Measurements from ENCODE around the gene TBCD. TPM values are rescaled to one million over a fixed set of nuclear protein-coding genes. Genes with fewer than 3 reads are reported as not detected.

The TBCD gene
- total and polyA plus RNA-seq, 5 donors from 2014 or later: 39.2 to 146 (median 86.4) TPM

GRCh38 chr17:82841921-82842596 lies 90.2 kb downstream of the TBCD start:
- Mint-ChIP-seq H3K4me3 (no peak overlapping the region), H3K4me1 (peaks cover 0 to 2% (median 0%) of the 10 kb centered on the region in 4 donors), H3K27me3 (no peaks in the 10 kb centered on the region), H3K36me3 (peaks cover 8% of the 10 kb centered on the region), H3K27ac (peak overlapping the region in 1 of 3 donors; percentile 85), H3K9me3 (no peaks in the 10 kb centered on the region)
- H3K9me3 ChIP-seq (ENCODE audit: control insufficient read depth in 2 of 2, low read length in 2 of 2): no peaks in the 10 kb centered on the region
- DNase-seq (no peak), ATAC-seq (ENCODE audit: low read depth in 2 of 2) (peak in 1 of 2 donors; percentile 22)
- no peaks in the 10 kb centered on the region for H3K27me3 ChIP-seq (ENCODE audit: control insufficient read depth, insufficient read depth, low read length)
- H3K4me1 ChIP-seq (ENCODE audit: control insufficient read depth, insufficient read depth, low read length, poor library complexity, severe bottlenecking): no peaks in the 10 kb centered on the region
- no peaks in the 10 kb centered on the region for H3K36me3 ChIP-seq (ENCODE audit: control insufficient read depth, insufficient read depth, low read length)
- H3K4me3 ChIP-seq (ENCODE audit: low read depth, low read length): no peak overlapping the region
- H3K27ac ChIP-seq (ENCODE audit: insufficient read depth, low read length, poor library complexity, severe bottlenecking): no peak overlapping the region

GRCh38 chr17:82843904-82844680 lies 92.2 kb downstream of the TBCD start:
- no peak for DNase-seq
- no peaks in the 10 kb centered on the region for H3K9me3 ChIP-seq (ENCODE audit: control insufficient read depth in 2 of 2, low read length in 2 of 2)
- no peaks in the 10 kb centered on the region for H3K9me3 Mint-ChIP-seq
- ATAC-seq (ENCODE audit: low read depth in 2 of 2): no peak
- H3K36me3 Mint-ChIP-seq: peaks cover 6% of the 10 kb centered on the region
- H3K27ac ChIP-seq (ENCODE audit: insufficient read depth, low read length, poor library complexity, severe bottlenecking): no peak overlapping the region
- H3K4me1 ChIP-seq (ENCODE audit: control insufficient read depth, insufficient read depth, low read length, poor library complexity, severe bottlenecking): no peaks in the 10 kb centered on the region
- H3K36me3 ChIP-seq (ENCODE audit: control insufficient read depth, insufficient read depth, low read length): no peaks in the 10 kb centered on the region
- H3K27me3 Mint-ChIP-seq: no peaks in the 10 kb centered on the region
- H3K4me3 Mint-ChIP-seq: peak overlapping the region in 1 of 4 donors; percentile 54
- H3K27ac Mint-ChIP-seq: peak overlapping the region; percentile 73 to 93 (median 82)
- peaks cover 0 to 6% (median 2%) of the 10 kb centered on the region in 4 donors for H3K4me1 Mint-ChIP-seq
- no peak overlapping the region for H3K4me3 ChIP-seq (ENCODE audit: low read depth, low read length)
- no peaks in the 10 kb centered on the region for H3K27me3 ChIP-seq (ENCODE audit: control insufficient read depth, insufficient read depth, low read length)

- Mint-ChIP-seq H3K36me3 (peaks cover 10% of the 10 kb centered on the region), H3K4me1 (peaks cover 0 to 6% (median 3%) of the 10 kb centered on the region in 4 donors), H3K9me3 (no peaks in the 10 kb centered on the region), H3K27ac (no peak overlapping the region), H3K27me3 (no peaks in the 10 kb centered on the region), H3K4me3 (no peak overlapping the region)
- ATAC-seq (ENCODE audit: low read depth in 2 of 2) (no peak), DNase-seq (no peak)
- Histone ChIP-seq H3K4me1 (ENCODE audit: control insufficient read depth, insufficient read depth, low read length, poor library complexity, severe bottlenecking) (no peaks in the 10 kb centered on the region), H3K9me3 (ENCODE audit: control insufficient read depth in 2 of 2, low read length in 2 of 2) (no peaks in the 10 kb centered on the region), H3K4me3 (ENCODE audit: low read depth, low read length) (no peak overlapping the region), H3K27ac (ENCODE audit: insufficient read depth, low read length, poor library complexity, severe bottlenecking) (no peak overlapping the region), H3K36me3 (ENCODE audit: control insufficient read depth, insufficient read depth, low read length) (no peaks in the 10 kb centered on the region), H3K27me3 (ENCODE audit: control insufficient read depth, insufficient read depth, low read length) (no peaks in the 10 kb centered on the region)
These were observed 92.9 kb downstream of the TBCD start for GRCh38 chr17:82844796-82845162.

- ATAC-seq (ENCODE audit: low read depth in 2 of 2): no peak
- H3K9me3 ChIP-seq (ENCODE audit: control insufficient read depth in 2 of 2, low read length in 2 of 2): no peaks in the 10 kb centered on the region
These were observed 93.4 kb downstream of the TBCD start for GRCh38 chr17:82845163-82845807.

GRCh38 chr17:82846061-82846691 lies 94.3 kb downstream of the TBCD start:
- H3K4me3 ChIP-seq (ENCODE audit: low read depth, low read length): no peak overlapping the region
- H3K4me1 ChIP-seq (ENCODE audit: control insufficient read depth, insufficient read depth, low read length, poor library complexity, severe bottlenecking): no peaks in the 10 kb centered on the region
- H3K36me3 ChIP-seq (ENCODE audit: control insufficient read depth, insufficient read depth, low read length): no peaks in the 10 kb centered on the region
- DNase-seq (no peak), ATAC-seq (ENCODE audit: low read depth in 2 of 2) (no peak)
- no peaks in the 10 kb centered on the region for H3K27me3 ChIP-seq (ENCODE audit: control insufficient read depth, insufficient read depth, low read length)
- H3K27ac Mint-ChIP-seq: no peak overlapping the region
- no peak overlapping the region for H3K4me3 Mint-ChIP-seq
- no peaks in the 10 kb centered on the region for H3K27me3 Mint-ChIP-seq
- peaks cover 10% of the 10 kb centered on the region for H3K36me3 Mint-ChIP-seq
- no peak overlapping the region for H3K27ac ChIP-seq (ENCODE audit: insufficient read depth, low read length, poor library complexity, severe bottlenecking)
- no peaks in the 10 kb centered on the region for H3K9me3 ChIP-seq (ENCODE audit: control insufficient read depth in 2 of 2, low read length in 2 of 2)
- no peaks in the 10 kb centered on the region for H3K9me3 Mint-ChIP-seq
- peaks cover 0 to 6% (median 3%) of the 10 kb centered on the region in 4 donors for H3K4me1 Mint-ChIP-seq

More at GRCh38 chr17:82845163-82845807, 93.4 kb downstream of the TBCD start:
- no peaks in the 10 kb centered on the region for H3K27me3 Mint-ChIP-seq
- H3K36me3 ChIP-seq (ENCODE audit: control insufficient read depth, insufficient read depth, low read length): no peaks in the 10 kb centered on the region
- no peak overlapping the region for H3K4me3 Mint-ChIP-seq
- H3K27ac Mint-ChIP-seq: peak overlapping the region in 1 of 3 donors; percentile 51
- peaks cover 0 to 6% (median 3%) of the 10 kb centered on the region in 4 donors for H3K4me1 Mint-ChIP-seq
- H3K4me3 ChIP-seq (ENCODE audit: low read depth, low read length): no peak overlapping the region
- H3K9me3 Mint-ChIP-seq: no peaks in the 10 kb centered on the region
- H3K27me3 ChIP-seq (ENCODE audit: control insufficient read depth, insufficient read depth, low read length): no peaks in the 10 kb centered on the region
- H3K36me3 Mint-ChIP-seq: peaks cover 10% of the 10 kb centered on the region
- DNase-seq: no peak
- no peak overlapping the region for H3K27ac ChIP-seq (ENCODE audit: insufficient read depth, low read length, poor library complexity, severe bottlenecking)
- no peaks in the 10 kb centered on the region for H3K4me1 ChIP-seq (ENCODE audit: control insufficient read depth, insufficient read depth, low read length, poor library complexity, severe bottlenecking)

GRCh38 chr17:82848022-82848592 lies 96.2 kb downstream of the TBCD start:
- H3K27ac ChIP-seq (ENCODE audit: insufficient read depth, low read length, poor library complexity, severe bottlenecking): peak overlapping the region; percentile 33
- no peaks in the 10 kb centered on the region for H3K9me3 ChIP-seq (ENCODE audit: control insufficient read depth in 2 of 2, low read length in 2 of 2)
- H3K27me3 Mint-ChIP-seq: no peaks in the 10 kb centered on the region

More at GRCh38 chr17:82848022-82848592, 96.2 kb downstream of the TBCD start:
- peaks cover 16% of the 10 kb centered on the region for H3K36me3 Mint-ChIP-seq
- H3K4me1 Mint-ChIP-seq: peaks cover 0 to 6% (median 5%) of the 10 kb centered on the region in 4 donors
- H3K4me3 Mint-ChIP-seq: peak overlapping the region in 2 of 4 donors; percentile 36 to 59
- Histone ChIP-seq H3K4me3 (ENCODE audit: low read depth, low read length) (no peak overlapping the region), H3K36me3 (ENCODE audit: control insufficient read depth, insufficient read depth, low read length) (no peaks in the 10 kb centered on the region), H3K4me1 (ENCODE audit: control insufficient read depth, insufficient read depth, low read length, poor library complexity, severe bottlenecking) (no peaks in the 10 kb centered on the region), H3K27me3 (ENCODE audit: control insufficient read depth, insufficient read depth, low read length) (no peaks in the 10 kb centered on the region)
- H3K9me3 Mint-ChIP-seq: peaks cover 0 to 2% (median 0%) of the 10 kb centered on the region in 7 donors
- ATAC-seq (ENCODE audit: low read depth in 2 of 2) (peak; percentile 75 to 78), DNase-seq (peak in 1 of 3 donors; percentile 75)
- peak overlapping the region in 2 of 3 donors; percentile 29 to 71 for H3K27ac Mint-ChIP-seq
